Measurements from ENCODE around the gene KCTD4. TPM values are rescaled to one million over a fixed set of nuclear protein-coding genes. Genes with fewer than 3 reads are reported as not detected.

KCTD4 gene
- total RNA-seq, 4 donors from 2014 or later: 0.78 TPM; not detected in 3

- peaks cover 0 to 14% of the 10 kb centered on the region in 2 donors for H3K36me3 ChIP-seq
- TF ChIP-seq CTCF (IDR thresholded peaks at IDR 0.05): no peak
- no peak for TF ChIP-seq POLR2A (IDR thresholded peaks at IDR 0.05)
- TF ChIP-seq POLR2AphosphoS5 (IDR thresholded peaks at IDR 0.05): no peak
- no peak for TF ChIP-seq EP300 (IDR thresholded peaks at IDR 0.05)
- no peak for ATAC-seq
- peaks cover 0 to 8% (median 2%) of the 10 kb centered on the region in 3 donors for H3K4me1 ChIP-seq
- H3K27me3 ChIP-seq: no peaks in the 10 kb centered on the region
- no peaks in the 10 kb centered on the region for H3K9me3 ChIP-seq
- H3K27ac ChIP-seq: peak overlapping the region in 2 of 4 donors; percentile 4 to 46
- no peak overlapping the region for H3K4me3 ChIP-seq
- WGBS, 2 donors (ENCODE audit: low coverage in 1 of 2): 18% methylated on average over 1 of the region's 1 CpG; no CpG with 5 or more reads in 1 of the 2 donors
Measured at GRCh38 chr13:45162821-45163220, 38.0 kb downstream of the KCTD4 start.

- TF ChIP-seq EP300 (IDR thresholded peaks at IDR 0.05): no peak
- TF ChIP-seq CTCF (IDR thresholded peaks at IDR 0.05): no peak
- TF ChIP-seq POLR2AphosphoS5 (IDR thresholded peaks at IDR 0.05): no peak
- no peak for TF ChIP-seq POLR2A (IDR thresholded peaks at IDR 0.05)
- 83 to 100% methylated on average over 1 of the region's 1 CpG for WGBS, 2 donors (ENCODE audit: low coverage in 1 of 2)
- Histone ChIP-seq H3K4me3 (no peak overlapping the region), H3K27me3 (no peaks in the 10 kb centered on the region), H3K9me3 (no peaks in the 10 kb centered on the region), H3K4me1 (peaks cover 0 to 8% (median 2%) of the 10 kb centered on the region in 3 donors), H3K27ac (peak overlapping the region in 3 of 4 donors; percentile 4 to 46 (median 11)), H3K36me3 (peaks cover 0 to 20% of the 10 kb centered on the region in 2 donors)
- no peak for ATAC-seq
Measured at GRCh38 chr13:45162194-45162593, 38.7 kb downstream of the KCTD4 start.

- no peaks in the 10 kb centered on the region for H3K27me3 ChIP-seq
- no peak for ATAC-seq
- WGBS, 2 donors (ENCODE audit: low coverage in 1 of 2): 78 to 89% methylated on average over 6 to 7 of the region's 7 CpGs
- TF ChIP-seq CTCF (IDR thresholded peaks at IDR 0.05) (no peak), POLR2A (IDR thresholded peaks at IDR 0.05) (no peak), EP300 (IDR thresholded peaks at IDR 0.05) (no peak), POLR2AphosphoS5 (IDR thresholded peaks at IDR 0.05) (no peak)
- H3K27ac ChIP-seq: no peak overlapping the region
- H3K4me1 ChIP-seq: no peaks in the 10 kb centered on the region
- H3K9me3 ChIP-seq: no peaks in the 10 kb centered on the region
- peaks cover 0 to 27% of the 10 kb centered on the region in 2 donors for H3K36me3 ChIP-seq
- no peak overlapping the region for H3K4me3 ChIP-seq
Measured at GRCh38 chr13:45156565-45157361, 44.1 kb downstream of the KCTD4 start.

GRCh38 chr13:45149964-45150363 is 50.9 kb downstream of the KCTD4 start:
- no peak for ATAC-seq
- Histone ChIP-seq H3K27ac (no peak overlapping the region), H3K36me3 (peaks cover 0 to 11% of the 10 kb centered on the region in 2 donors), H3K9me3 (no peaks in the 10 kb centered on the region), H3K27me3 (no peaks in the 10 kb centered on the region), H3K4me3 (no peak overlapping the region), H3K4me1 (no peaks in the 10 kb centered on the region)
- 57 to 58% methylated on average over 1 of the region's 1 CpG for WGBS, 2 donors (ENCODE audit: low coverage in 1 of 2)
- TF ChIP-seq CTCF (IDR thresholded peaks at IDR 0.05) (no peak), EP300 (IDR thresholded peaks at IDR 0.05) (no peak), POLR2AphosphoS5 (IDR thresholded peaks at IDR 0.05) (no peak), POLR2A (IDR thresholded peaks at IDR 0.05) (no peak)

- Histone ChIP-seq H3K27ac (peak overlapping the region in 1 of 4 donors; percentile 6), H3K36me3 (peaks cover 0 to 16% of the 10 kb centered on the region in 2 donors), H3K4me3 (no peak overlapping the region), H3K4me1 (no peaks in the 10 kb centered on the region), H3K27me3 (no peaks in the 10 kb centered on the region), H3K9me3 (no peaks in the 10 kb centered on the region)
- ATAC-seq: no peak
- WGBS, 2 donors (ENCODE audit: low coverage in 1 of 2): 78 to 81% methylated on average over 5 to 7 of the region's 7 CpGs
- TF ChIP-seq POLR2AphosphoS5 (IDR thresholded peaks at IDR 0.05) (no peak), CTCF (IDR thresholded peaks at IDR 0.05) (no peak)
Measured at GRCh38 chr13:45143346-45143751, 57.5 kb downstream of the KCTD4 start.

All from gastroesophageal sphincter (tissue), 4 donors.